ENCODE measurements around the gene BCR.

Gene BCR

GRCh38 chr22:23218053-23218866 is 38.0 kb downstream of the BCR start:
- no peak for DNase-seq

GRCh38 chr22:23218867-23219251 is 38.5 kb downstream of the BCR start:
- DNase-seq, result peak; percentile 94

- no peak for DNase-seq
Measured at GRCh38 chr22:23219317-23219716, 39.0 kb downstream of the BCR start.

- peak; percentile 62 for DNase-seq
Measured at GRCh38 chr22:23219822-23220484, 39.6 kb downstream of the BCR start.

- DNase-seq, result no peak
Measured at GRCh38 chr22:23220485-23221350, 40.4 kb downstream of the BCR start.

- DNase-seq, result no peak
Measured at GRCh38 chr22:23221351-23221804, 41.1 kb downstream of the BCR start.

GRCh38 chr22:23222033-23222792 is 41.9 kb downstream of the BCR start:
- no peak for DNase-seq

GRCh38 chr22:23222793-23223568 is 42.7 kb downstream of the BCR start:
- no peak for DNase-seq

GRCh38 chr22:23223569-23224317 is 43.4 kb downstream of the BCR start:
- DNase-seq, result peak; percentile 39

GRCh38 chr22:23224846-23225245 is 44.5 kb downstream of the BCR start:
- DNase-seq, result no peak

GRCh38 chr22:23225337-23225723 is 45.0 kb downstream of the BCR start:
- DNase-seq, result no peak

- DNase-seq, result peak; percentile 74
Measured at GRCh38 chr22:23225724-23226496, 45.6 kb downstream of the BCR start.

- DNase-seq, result peak; percentile 49
Measured at GRCh38 chr22:23226497-23226850, 46.2 kb downstream of the BCR start.

GRCh38 chr22:23227380-23227779 is 47.1 kb downstream of the BCR start:
- no peak for DNase-seq

GRCh38 chr22:23228503-23228902 is 48.2 kb downstream of the BCR start:
- DNase-seq, result no peak

- DNase-seq, result no peak
Measured at GRCh38 chr22:23229646-23230045, 49.3 kb downstream of the BCR start.

GRCh38 chr22:23230348-23231068 is 50.2 kb downstream of the BCR start:
- peak; percentile 79 for DNase-seq

- no peak for DNase-seq
Measured at GRCh38 chr22:23231471-23232093, 51.3 kb downstream of the BCR start.
